CD4-positive, alpha-beta memory T cell (primary cell): Measurements from ENCODE around the gene MLX. TPM values are rescaled to one million over a fixed set of nuclear protein-coding genes. Genes with fewer than 3 reads are reported as not detected.

Experiments used
- CTCF ChIA-PET: fragments of 350-600 bp; sonication (Branson Sonifier 250); formaldehyde crosslinking; loops from one replicate; lab custom pipeline; 2021; ENCODE audit warnings: inconsistent platforms; ENCODE audit not compliant: partially characterized antibody; lab: Charles Lee
- POLR2A ChIA-PET: fragments of 350-600 bp; sonication (Branson Sonifier 250); formaldehyde crosslinking; loops from one replicate; lab custom pipeline; 2021; ENCODE audit not compliant: partially characterized antibody; lab: Charles Lee
- DNase-seq, 5 donors: peaks; one replicate each; pipeline versions ENCODE4 v3.0.0 to v3.0.0-alpha.2; 2020 to 2022; ENCODE audit warnings: mixed read lengths in 1 of 5
- H3K27ac ChIP-seq: one replicate; pipeline ENCODE4 v1.7.0; 2013; ENCODE audit warnings: low read depth, low read length
- H3K27me3 ChIP-seq: 2 replicates; pipeline ENCODE4 v1.7.0; 2013; ENCODE audit warnings: mild to moderate bottlenecking, low read length, moderate library complexity; ENCODE audit not compliant: insufficient read depth
- H3K36me3 ChIP-seq: 2 replicates; pipeline ENCODE4 v1.7.0; 2013; ENCODE audit warnings: mild to moderate bottlenecking, low read length, moderate library complexity; ENCODE audit not compliant: insufficient read depth
- H3K4me1 ChIP-seq: 2 replicates; pipeline ENCODE4 v1.7.0; 2013; ENCODE audit warnings: mild to moderate bottlenecking, low read length, moderate library complexity; ENCODE audit not compliant: insufficient read depth
- H3K4me3 ChIP-seq, 2 donors: one replicate each; pipeline ENCODE4 v1.7.0; 2013; ENCODE audit warnings: low read length in 2 of 2, mild to moderate bottlenecking in 1 of 2
- H3K9me3 ChIP-seq, 2 donors: one replicate each; pipeline ENCODE4 v1.7.0; 2013; ENCODE audit warnings: low read length in 2 of 2, control low read depth in 1 of 2; ENCODE audit not compliant: control insufficient read depth in 1 of 2
- H3K27ac Mint-ChIP-seq, 7 donors: one replicate each; pipeline ENCODE4 v1.8.0; 2020 to 2021; ENCODE audit warnings: mixed read lengths in 7 of 7, mild to moderate bottlenecking in 6 of 7, inconsistent platforms in 3 of 7, moderate library complexity in 3 of 7
- H3K27me3 Mint-ChIP-seq, 2 donors: one replicate each; pipeline ENCODE4 v1.8.0; 2020 to 2021; ENCODE audit warnings: mixed read lengths in 2 of 2
- H3K36me3 Mint-ChIP-seq, 2 donors: one replicate each; pipeline ENCODE4 v1.8.0; 2020 to 2021; ENCODE audit warnings: mixed read lengths in 2 of 2, inconsistent platforms in 1 of 2, mild to moderate bottlenecking in 1 of 2
- H3K4me1 Mint-ChIP-seq, 4 donors: one replicate each; pipeline ENCODE4 v1.8.0; 2020 to 2021; ENCODE audit warnings: mixed read lengths in 4 of 4, mild to moderate bottlenecking in 1 of 4
- H3K4me3 Mint-ChIP-seq, 8 donors: one replicate each; pipeline ENCODE4 v1.8.0; 2020 to 2021; ENCODE audit warnings: mixed read lengths in 8 of 8, mild to moderate bottlenecking in 7 of 8, moderate library complexity in 6 of 8, inconsistent platforms in 3 of 8
- H3K9me3 Mint-ChIP-seq, 8 donors: one replicate each; pipeline ENCODE4 v1.8.0; 2020 to 2021; ENCODE audit warnings: mixed read lengths in 8 of 8, mild to moderate bottlenecking in 5 of 8, inconsistent platforms in 3 of 8, moderate library complexity in 1 of 8
- intact Hi-C: fragments of 100-400 bp; cut with micrococcal nuclease; formaldehyde crosslinking; loops from one replicate; pipeline ENCODE4 v1.15.1; 2023
- polyA plus RNA-seq, 2 donors: library from polyadenylated mRNA; unstranded; fragments of 300-500 nt; fragmentation: Illumina TruSeq; gene quantifications; one replicate each; pipeline ENCODE4 v1.2.3, GENCODE V29; 2021
- total RNA-seq, 2 experiments: library from RNA; stranded (reverse); gene quantifications; one replicate each; pipeline ENCODE4 v1.2.3, GENCODE V29; 2021

MLX gene
- total and polyA plus RNA-seq, 4 experiments from 2014 or later, result 38.1 to 73.7 (median 63.4) TPM

- no peak for DNase-seq
- Histone ChIP-seq H3K27me3 (no peaks in the 10 kb centered on the region), H3K4me1 (no peaks in the 10 kb centered on the region), H3K27ac (no peak overlapping the region), H3K4me3 (no peak overlapping the region), H3K9me3 (no peaks in the 10 kb centered on the region), H3K36me3 (peaks cover 87% of the 10 kb centered on the region)
- peaks cover 38 to 90% of the 10 kb centered on the region in 2 donors for H3K36me3 Mint-ChIP-seq
- peak overlapping the region in 2 of 7 donors; percentile 25 to 43 for H3K27ac Mint-ChIP-seq
- no peak overlapping the region for H3K4me3 Mint-ChIP-seq
- POLR2A ChIA-PET, result no interaction called here
- H3K9me3 Mint-ChIP-seq, result no peaks in the 10 kb centered on the region
- intact Hi-C loops, result no loop called here
- CTCF ChIA-PET, result interaction anchor here (1.6 to 2.6 kb wide), 2 partner anchors 33 to 94 kb away, joined by 3 to 7 read pairs; no protein-coding TSS in a partner anchor
- no peaks in the 10 kb centered on the region for H3K27me3 Mint-ChIP-seq
- peaks cover 0 to 6% (median under 1%) of the 10 kb centered on the region in 4 donors for H3K4me1 Mint-ChIP-seq
Observed at GRCh38 chr17:42584880-42585279, 18.0 kb downstream of the MLX start.

- Mint-ChIP-seq H3K27ac (peak overlapping the region in 2 of 7 donors; percentile 13 to 29), H3K9me3 (no peaks in the 10 kb centered on the region), H3K4me3 (no peak overlapping the region), H3K4me1 (peaks cover 0 to 6% (median 0%) of the 10 kb centered on the region in 4 donors), H3K36me3 (peaks cover 38 to 88% of the 10 kb centered on the region in 2 donors), H3K27me3 (no peaks in the 10 kb centered on the region)
- Histone ChIP-seq H3K9me3 (no peaks in the 10 kb centered on the region), H3K4me1 (no peaks in the 10 kb centered on the region), H3K36me3 (peaks cover 87% of the 10 kb centered on the region), H3K27ac (no peak overlapping the region), H3K4me3 (no peak overlapping the region), H3K27me3 (no peaks in the 10 kb centered on the region)
- intact Hi-C loops, result no loop called here
- ChIA-PET CTCF (no interaction called here), POLR2A (interaction anchor here (1.3 kb wide), 1 partner anchor 23 kb away, joined by 3 read pairs; no protein-coding TSS in a partner anchor)
- no peak for DNase-seq
Observed at GRCh38 chr17:42585353-42585752, 18.5 kb downstream of the MLX start.

DNA sequence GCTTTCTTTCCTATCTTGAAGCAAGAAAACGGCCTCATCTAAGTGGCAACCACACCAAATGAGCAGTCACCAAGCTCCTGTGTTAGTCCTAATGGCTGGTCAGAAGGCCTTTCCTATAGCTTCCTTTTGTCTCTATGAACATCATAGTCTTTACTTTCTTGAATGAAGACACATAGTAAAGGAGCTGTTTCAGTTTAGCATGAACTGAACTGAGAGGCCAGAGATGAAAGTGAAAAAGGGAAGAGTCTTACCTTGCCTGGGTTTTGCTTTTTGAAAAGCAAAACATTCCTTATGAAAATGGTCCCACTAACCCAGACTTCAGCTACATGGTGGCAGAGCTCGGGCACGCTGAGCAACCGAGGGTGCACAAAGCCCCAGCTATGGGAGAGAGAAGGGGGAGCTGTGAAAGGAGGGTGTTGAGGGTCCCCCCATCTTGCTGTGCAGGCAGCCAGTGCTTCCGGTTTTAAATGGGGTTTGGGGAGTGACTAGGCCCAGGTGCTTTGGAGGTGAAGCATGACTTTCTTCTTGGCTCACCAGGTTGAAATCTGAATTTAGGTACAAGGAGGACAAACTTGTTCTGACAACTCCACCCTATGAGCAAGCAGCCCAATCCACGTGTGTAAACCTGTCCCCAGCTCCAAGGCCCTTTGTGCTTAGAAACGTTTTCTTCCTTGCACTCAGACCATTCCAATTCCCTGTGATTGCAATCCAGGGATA lies 19.8 kb downstream of the MLX start:
- Mint-ChIP-seq H3K27ac (peak overlapping the region in 3 of 7 donors; percentile 29 to 77 (median 57)), H3K27me3 (no peaks in the 10 kb centered on the region), H3K4me3 (no peak overlapping the region), H3K9me3 (no peaks in the 10 kb centered on the region), H3K4me1 (peaks cover 0 to 9% (median 1%) of the 10 kb centered on the region in 4 donors), H3K36me3 (peaks cover 44 to 85% of the 10 kb centered on the region in 2 donors)
- intact Hi-C loops, result no loop called here
- ChIA-PET CTCF (interaction anchor here (1.2 to 4.9 kb wide), 3 partner anchors 8 to 39 kb away, joined by 3 to 35 read pairs (median 3); partner anchors contain the start of gene PSMC3IP), POLR2A (interaction anchor here (1.0 to 2.2 kb wide), 3 partner anchors 9 to 21 kb away, joined by 3 to 12 read pairs (median 3); partner anchors contain the start of gene PSMC3IP)
- Histone ChIP-seq H3K4me3 (no peak overlapping the region), H3K27ac (no peak overlapping the region), H3K36me3 (peaks cover 93% of the 10 kb centered on the region), H3K9me3 (no peaks in the 10 kb centered on the region), H3K4me1 (no peaks in the 10 kb centered on the region), H3K27me3 (no peaks in the 10 kb centered on the region)
- DNase-seq, result no peak

DNA sequence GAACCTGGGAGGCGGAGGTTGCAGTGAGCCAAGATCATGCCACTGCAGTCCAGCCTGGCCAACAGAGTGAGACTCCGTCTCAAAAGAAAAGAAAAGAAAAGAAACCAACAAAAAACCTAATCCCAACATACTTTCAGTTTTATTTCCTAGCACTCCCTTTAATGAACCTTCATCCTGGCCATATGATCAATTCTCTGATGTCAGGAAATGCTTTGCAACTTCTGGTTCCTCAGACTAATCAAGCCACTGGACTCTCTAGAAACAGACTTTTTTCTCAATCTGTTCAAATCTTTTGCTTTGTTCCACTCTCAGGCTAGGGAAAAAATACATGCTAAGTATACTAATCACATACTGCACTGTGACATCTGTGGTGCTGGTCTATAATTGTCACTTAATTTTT lies 24.0 kb downstream of the MLX start:
- ChIA-PET POLR2A (interaction anchor here (1.0 to 2.3 kb wide), 2 partner anchors 13 to 203 kb away, joined by 3 to 11 read pairs; partner anchors contain the start of genes PSMC3IP and STAT3), CTCF (interaction anchor here (0.9 to 4.9 kb wide), 2 partner anchors 12 to 13 kb away, joined by 4 to 35 read pairs; partner anchors contain the start of gene PSMC3IP)
- H3K27me3 ChIP-seq, result no peaks in the 10 kb centered on the region
- Mint-ChIP-seq H3K36me3 (peaks cover 25 to 63% of the 10 kb centered on the region in 2 donors), H3K4me1 (peaks cover 0 to 10% (median 5%) of the 10 kb centered on the region in 4 donors), H3K9me3 (no peaks in the 10 kb centered on the region), H3K27ac (no peak overlapping the region), H3K4me3 (no peak overlapping the region), H3K27me3 (no peaks in the 10 kb centered on the region)
- no peak overlapping the region for H3K4me3 ChIP-seq
- no peaks in the 10 kb centered on the region for H3K9me3 ChIP-seq
- H3K27ac ChIP-seq, result no peak overlapping the region
- intact Hi-C loops, result no loop called here
- no peaks in the 10 kb centered on the region for H3K4me1 ChIP-seq
- H3K36me3 ChIP-seq, result peaks cover 55% of the 10 kb centered on the region
- DNase-seq, result no peak

- peaks cover 26 to 61% of the 10 kb centered on the region in 2 donors for H3K36me3 Mint-ChIP-seq
Observed at GRCh38 chr17:42591411-42591810, 24.5 kb downstream of the MLX start.

GRCh38 chr17:42596386-42596785 lies 29.5 kb downstream of the MLX start:
- Histone ChIP-seq H3K9me3 (no peaks in the 10 kb centered on the region), H3K4me1 (peaks cover 12% of the 10 kb centered on the region), H3K27me3 (no peaks in the 10 kb centered on the region), H3K4me3 (no peak overlapping the region), H3K27ac (no peak overlapping the region), H3K36me3 (peaks cover 7% of the 10 kb centered on the region)
- ChIA-PET CTCF (no interaction called here), POLR2A (interaction anchor here (3.9 kb wide), 1 partner anchor 12 kb away, joined by 20 read pairs; the partner anchor contains the start of genes RETREG3 and TUBG1)
- Mint-ChIP-seq H3K36me3 (peaks cover 14 to 40% of the 10 kb centered on the region in 2 donors), H3K4me1 (peaks cover 15 to 31% (median 22%) of the 10 kb centered on the region in 4 donors), H3K27ac (peak overlapping the region in 3 of 7 donors; percentile 17 to 73 (median 26)), H3K9me3 (no peaks in the 10 kb centered on the region), H3K27me3 (no peaks in the 10 kb centered on the region), H3K4me3 (no peak overlapping the region)
- no peak for DNase-seq
- intact Hi-C loops, result no loop called here

More at GRCh38 chr17:42591411-42591810, 24.5 kb downstream of the MLX start:
- Mint-ChIP-seq H3K27ac (no peak overlapping the region), H3K27me3 (no peaks in the 10 kb centered on the region), H3K9me3 (no peaks in the 10 kb centered on the region), H3K4me1 (peaks cover 3 to 12% (median 7%) of the 10 kb centered on the region in 4 donors), H3K4me3 (no peak overlapping the region)
- no peak overlapping the region for H3K4me3 ChIP-seq
- no peaks in the 10 kb centered on the region for H3K4me1 ChIP-seq
- ChIA-PET CTCF (interaction anchor here (0.9 to 2.0 kb wide), 2 partner anchors 9 to 13 kb away, joined by 4 to 7 read pairs; no protein-coding TSS in a partner anchor), POLR2A (interaction anchor here (1.5 to 2.3 kb wide), 2 partner anchors 14 to 17 kb away, joined by 6 to 11 read pairs; partner anchors contain the start of gene PSMC3IP)
- H3K36me3 ChIP-seq, result peaks cover 49% of the 10 kb centered on the region
- no peak for DNase-seq
- no peaks in the 10 kb centered on the region for H3K9me3 ChIP-seq
- no peaks in the 10 kb centered on the region for H3K27me3 ChIP-seq
- H3K27ac ChIP-seq, result no peak overlapping the region
- intact Hi-C loops, result no loop called here

DNA sequence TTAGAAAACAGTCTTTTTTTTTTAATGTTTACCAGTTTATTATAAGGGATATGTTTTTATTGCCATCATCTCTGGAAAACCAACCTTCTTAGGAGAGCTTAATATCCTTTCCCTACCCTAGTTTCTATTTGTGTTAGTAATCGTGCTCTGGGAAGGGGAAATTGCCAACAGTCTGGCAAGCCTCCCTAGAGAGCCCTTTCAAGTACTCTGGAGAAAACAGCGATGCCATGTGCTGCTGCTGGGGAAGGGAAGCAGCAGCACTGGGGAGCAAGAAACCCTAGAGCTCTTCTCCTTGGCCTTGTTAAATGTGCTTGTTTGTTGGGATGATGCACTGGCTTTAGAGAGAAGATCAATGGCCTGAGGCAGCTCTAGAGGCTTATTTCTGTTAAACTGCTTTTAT lies 32.0 kb downstream of the MLX start:
- Mint-ChIP-seq H3K36me3 (peaks cover 20 to 35% of the 10 kb centered on the region in 2 donors), H3K4me3 (peak overlapping the region in 3 of 8 donors; percentile 4 to 39 (median 6)), H3K27ac (peak overlapping the region in 4 of 7 donors; percentile 52 to 77 (median 66)), H3K9me3 (no peaks in the 10 kb centered on the region), H3K27me3 (no peaks in the 10 kb centered on the region), H3K4me1 (peaks cover 17 to 48% (median 31%) of the 10 kb centered on the region in 4 donors)
- no peak for DNase-seq
- H3K4me3 ChIP-seq, result no peak overlapping the region
- ChIA-PET POLR2A (interaction anchor here (0.8 to 3.9 kb wide), 2 partner anchors 10 to 11 kb away, joined by 4 to 20 read pairs; partner anchors contain the start of genes RETREG3 and TUBG1), CTCF (interaction anchor here (1.1 to 2.7 kb wide), 4 partner anchors 9 to 193 kb away, joined by 3 to 14 read pairs (median 3); partner anchors contain the start of gene PSMC3IP)
- H3K36me3 ChIP-seq, result peaks cover 4% of the 10 kb centered on the region
- H3K4me1 ChIP-seq, result peaks cover 19% of the 10 kb centered on the region
- no peaks in the 10 kb centered on the region for H3K9me3 ChIP-seq
- no peak overlapping the region for H3K27ac ChIP-seq
- H3K27me3 ChIP-seq, result no peaks in the 10 kb centered on the region
- intact Hi-C loops, result no loop called here
